Ovary (tissue), 9 donors: Measurements from ENCODE around the gene DCUN1D1. TPM values are rescaled to one million over a fixed set of nuclear protein-coding genes. Genes with fewer than 3 reads are reported as not detected.

Experiments used
- DNase-seq, 5 donors: peaks; one replicate each; pipeline ENCODE4 v3.0.0-alpha.2; 2019 to 2020
- H3K27ac ChIP-seq, 2 donors: fragments of 200-600 bp; one replicate each; pipeline versions ENCODE4 v1.5.1 to v1.8.0; 2019 to 2022
- H3K27me3 ChIP-seq: fragments of 200-600 bp; one replicate; pipeline ENCODE4 v1.8.0; 2022
- H3K36me3 ChIP-seq: fragments of 200-600 bp; sonication (generic); one replicate; pipeline ENCODE4 v1.5.1; 2019
- H3K4me1 ChIP-seq: one replicate; pipeline ENCODE4 v1.8.1; 2013; ENCODE audit warnings: mild to moderate bottlenecking, moderate library complexity; ENCODE audit not compliant: insufficient read depth
- H3K4me3 ChIP-seq: fragments of 200-600 bp; sonication (generic); one replicate; pipeline ENCODE4 v1.5.1; 2017
- H3K9me3 ChIP-seq, 2 donors: fragments of 200-600 bp in 1 of 2; sonication (generic) in 1 of 2; one replicate each; pipeline versions ENCODE4 v1.5.1 to v1.8.1; 2013 to 2019; ENCODE audit warnings: mild to moderate bottlenecking in 1 of 2, moderate library complexity in 1 of 2
- EP300 ChIP-seq: sonication (generic); formaldehyde crosslinking; IDR thresholded peaks from one replicate; pipeline ENCODE4 v1.6.1; 2017; ENCODE audit warnings: antibody characterized with exemption
- POLR2A ChIP-seq: fragments of 450-650 bp; IDR thresholded peaks from one replicate; pipeline ENCODE4 v1.6.1; 2017; ENCODE audit warnings: antibody characterized with exemption, mild to moderate bottlenecking, moderate library complexity
- WGBS, 3 donors: extraction: QIAGEN DNeasy Blood & Tissue Kit in 1 of 3; methylation state at CpG; one replicate each; pipeline versions ENCODE4 v1.1.5 to v1.1.7; 2013 to 2017; 5-methylcytosine and 5-hydroxymethylcytosine counted together
- intact Hi-C, 4 donors: fragments of 100-400 bp; cut with DNase I; formaldehyde crosslinking; loops; one replicate each; pipeline versions ENCODE4 v1.11.0 to v1.15.1; 2022 to 2023
- polyA plus RNA-seq, 2 donors: library from polyadenylated mRNA; stranded (reverse); fragments of 200-250 nt in 1 of 2; fragments of 350-450 nt in 1 of 2; fragmentation: Illumina TruSeq in 1 of 2; extraction: RNeasy Lipid Tissue Mini Kit (QIAGEN cat#74804) in 1 of 2; gene quantifications; one replicate each; pipeline ENCODE4 v1.2.3, GENCODE V29; 2013 to 2014
- total RNA-seq, 7 donors: library from RNA; depleted of rRNA in 2 of 7; stranded (reverse); fragments of >200 nt in 2 of 7; fragmentation: NEBNext Ultra II Directional in 3 of 7; extraction: Animal tissue kit (Norgen Biotek cat#: 25700) in 3 of 7; gene quantifications; one replicate each; pipeline versions ENCODE4 v1.1.0 to v1.2.4, GENCODE V29; 2016 to 2023
- TF ChIP-seq, protein P1 (sequence below), 3 donors: fragments of 450-650 bp in 2 of 3; fragments of 200-600 bp in 1 of 3; IDR thresholded peaks; one replicate each; pipeline versions ENCODE4 v1.5.1 to v1.8.0; 2016 to 2022; ENCODE audit warnings: antibody characterized with exemption in 3 of 3, mild to moderate bottlenecking in 1 of 3
- donor health status: DM: no; HTN: no; CAD: no; lungs with moderate emphysema.
- donor health status: DM: no; HTN: no; CAD: no.
- donor health status: Bipolar disorder and iron deficiency.
- donor health status: DM: yes; HTN: yes; CAD: no.
- donor health status: DM: no; HTN: no; CAD: no.
- donor health status: DM: yes; HTN: yes; CAD: no.

Gene DCUN1D1
- total and polyA plus RNA-seq, 9 donors: 7.7 to 42.7 (median 40.2) TPM

DNA sequence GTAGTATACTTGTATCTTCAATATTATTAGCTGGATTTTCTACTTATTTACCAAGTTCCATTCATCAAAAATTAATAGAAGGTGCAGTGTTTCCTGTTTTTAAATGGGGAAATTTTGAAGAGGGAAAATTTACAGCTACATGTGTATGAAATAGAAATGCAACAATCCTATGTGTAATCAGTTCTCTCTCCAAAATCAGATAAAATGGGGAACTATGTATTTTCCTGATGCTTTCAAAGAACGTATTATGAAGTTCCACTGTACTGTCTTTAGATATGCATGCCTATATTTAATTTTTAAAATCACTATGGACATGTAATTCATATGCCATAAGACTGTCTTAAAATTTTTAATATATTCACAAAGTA is 43.4 kb downstream of the DCUN1D1 start:
- TF ChIP-seq EP300 (no peak), POLR2A (no peak)
- TF ChIP-seq, protein P1, sequence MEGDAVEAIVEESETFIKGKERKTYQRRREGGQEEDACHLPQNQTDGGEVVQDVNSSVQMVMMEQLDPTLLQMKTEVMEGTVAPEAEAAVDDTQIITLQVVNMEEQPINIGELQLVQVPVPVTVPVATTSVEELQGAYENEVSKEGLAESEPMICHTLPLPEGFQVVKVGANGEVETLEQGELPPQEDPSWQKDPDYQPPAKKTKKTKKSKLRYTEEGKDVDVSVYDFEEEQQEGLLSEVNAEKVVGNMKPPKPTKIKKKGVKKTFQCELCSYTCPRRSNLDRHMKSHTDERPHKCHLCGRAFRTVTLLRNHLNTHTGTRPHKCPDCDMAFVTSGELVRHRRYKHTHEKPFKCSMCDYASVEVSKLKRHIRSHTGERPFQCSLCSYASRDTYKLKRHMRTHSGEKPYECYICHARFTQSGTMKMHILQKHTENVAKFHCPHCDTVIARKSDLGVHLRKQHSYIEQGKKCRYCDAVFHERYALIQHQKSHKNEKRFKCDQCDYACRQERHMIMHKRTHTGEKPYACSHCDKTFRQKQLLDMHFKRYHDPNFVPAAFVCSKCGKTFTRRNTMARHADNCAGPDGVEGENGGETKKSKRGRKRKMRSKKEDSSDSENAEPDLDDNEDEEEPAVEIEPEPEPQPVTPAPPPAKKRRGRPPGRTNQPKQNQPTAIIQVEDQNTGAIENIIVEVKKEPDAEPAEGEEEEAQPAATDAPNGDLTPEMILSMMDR (IDR thresholded peaks at IDR 0.05): no peak
- no peak for DNase-seq
- Histone ChIP-seq H3K9me3 (no peaks in the 10 kb centered on the region), H3K27me3 (no peaks in the 10 kb centered on the region), H3K4me1 (no peaks in the 10 kb centered on the region), H3K36me3 (no peaks in the 10 kb centered on the region), H3K4me3 (no peak overlapping the region), H3K27ac (no peak overlapping the region)
- 82 to 93% (median 88%) methylated on average over 1 of the region's 1 CpG for WGBS, 3 donors
- intact Hi-C loops: no loop called here

- H3K27ac ChIP-seq: no peak overlapping the region
Observed at GRCh38 chr3:182936239-182936917, 44.0 kb downstream of the DCUN1D1 start.

DNA sequence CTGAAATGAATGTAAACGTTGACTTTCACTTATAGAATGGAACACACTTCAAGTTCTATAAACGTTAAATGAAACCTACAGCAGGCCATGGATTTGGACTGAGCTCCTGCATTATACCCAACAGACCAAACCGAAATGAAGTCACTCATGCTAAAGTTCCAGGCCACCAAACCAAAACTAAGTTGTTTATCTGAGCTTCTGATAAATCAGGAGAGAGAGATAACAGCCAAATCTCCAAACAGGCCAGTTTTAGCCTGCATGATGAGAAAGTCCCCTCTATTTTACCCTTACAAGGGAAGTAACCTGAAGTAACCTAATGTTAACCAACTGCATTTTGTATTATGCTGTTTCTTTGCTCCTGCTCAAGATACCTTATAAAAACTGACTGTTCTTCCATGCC is 44.5 kb downstream of the DCUN1D1 start:
- no peak for DNase-seq
- Histone ChIP-seq H3K9me3 (no peaks in the 10 kb centered on the region), H3K36me3 (no peaks in the 10 kb centered on the region), H3K27me3 (no peaks in the 10 kb centered on the region), H3K27ac (no peak overlapping the region), H3K4me1 (no peaks in the 10 kb centered on the region), H3K4me3 (no peak overlapping the region)
- TF ChIP-seq POLR2A: no peak
- no peak for TF ChIP-seq EP300
- TF ChIP-seq, protein P1 (IDR thresholded peaks at IDR 0.05): no peak
- 79 to 81% (median 80%) methylated on average over 3 of the region's 3 CpGs for WGBS, 3 donors
- intact Hi-C loops: no loop called here

More at GRCh38 chr3:182936239-182936917, 44.0 kb downstream of the DCUN1D1 start:
- intact Hi-C loops: no loop called here
- no peak for DNase-seq
- Histone ChIP-seq H3K36me3 (no peaks in the 10 kb centered on the region), H3K9me3 (no peaks in the 10 kb centered on the region), H3K4me1 (no peaks in the 10 kb centered on the region), H3K27me3 (no peaks in the 10 kb centered on the region), H3K4me3 (no peak overlapping the region)
- 66 to 88% (median 85%) methylated on average over 4 of the region's 4 CpGs for WGBS, 3 donors
- TF ChIP-seq POLR2A: no peak
- no peak for TF ChIP-seq EP300
- TF ChIP-seq, protein P1 (IDR thresholded peaks at IDR 0.05): no peak

GRCh38 chr3:182925944-182926337 is 54.4 kb downstream of the DCUN1D1 start:
- intact Hi-C loops: no loop called here
- Histone ChIP-seq H3K27ac (no peak overlapping the region), H3K4me3 (no peak overlapping the region), H3K9me3 (no peaks in the 10 kb centered on the region), H3K4me1 (no peaks in the 10 kb centered on the region), H3K27me3 (no peaks in the 10 kb centered on the region), H3K36me3 (no peaks in the 10 kb centered on the region)
- TF ChIP-seq POLR2A (no peak), EP300 (no peak)
- TF ChIP-seq, protein P1 (IDR thresholded peaks at IDR 0.05): no peak
- 81 to 85% (median 82%) methylated on average over 3 of the region's 3 CpGs for WGBS, 3 donors
- DNase-seq: no peak
